ENCODE data around the gene C8B. TPM values are rescaled to one million over a fixed set of nuclear protein-coding genes. Genes with fewer than 3 reads are reported as not detected.

The C8B gene
- total and polyA plus RNA-seq, 2 of the 13 experiments (the other 11 are each of a cell fraction or from before 2014, with no cell fraction given): 8.4 to 11.3 TPM

DNA sequence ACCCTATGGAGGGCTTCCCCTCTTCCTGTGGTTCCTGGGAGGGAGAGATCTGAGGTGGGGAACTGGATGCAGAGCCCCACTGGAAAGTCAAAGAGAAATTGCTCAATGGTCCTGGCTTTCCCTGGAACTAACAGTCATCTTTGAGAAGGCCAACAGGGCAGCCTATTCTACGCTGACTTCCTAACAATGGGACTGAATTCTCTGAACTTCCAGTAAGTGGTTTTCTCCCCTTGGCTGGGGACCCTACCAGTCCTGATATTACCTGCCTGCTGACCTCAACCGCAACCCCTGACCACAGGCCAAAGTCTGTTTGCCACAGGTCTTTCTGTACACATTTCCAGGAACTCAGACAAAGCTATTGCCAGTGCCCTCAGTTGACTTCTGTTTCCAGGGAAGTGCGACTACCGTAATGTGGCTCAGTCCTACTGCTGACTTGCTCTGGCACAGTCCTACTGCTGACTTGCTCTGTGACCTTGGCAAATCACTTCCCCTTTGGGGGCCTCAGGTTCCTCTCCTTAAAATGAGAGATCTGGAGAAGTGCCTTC lies 55.3 kb downstream of the C8B start (continued):
- no peak; the same call in 1 of the 2 replicates for TF ChIP-seq ZSCAN29 (CRISPR knock-in tag; conservative IDR thresholded peaks at IDR 0.05)
- TF ChIP-seq, protein P1, sequence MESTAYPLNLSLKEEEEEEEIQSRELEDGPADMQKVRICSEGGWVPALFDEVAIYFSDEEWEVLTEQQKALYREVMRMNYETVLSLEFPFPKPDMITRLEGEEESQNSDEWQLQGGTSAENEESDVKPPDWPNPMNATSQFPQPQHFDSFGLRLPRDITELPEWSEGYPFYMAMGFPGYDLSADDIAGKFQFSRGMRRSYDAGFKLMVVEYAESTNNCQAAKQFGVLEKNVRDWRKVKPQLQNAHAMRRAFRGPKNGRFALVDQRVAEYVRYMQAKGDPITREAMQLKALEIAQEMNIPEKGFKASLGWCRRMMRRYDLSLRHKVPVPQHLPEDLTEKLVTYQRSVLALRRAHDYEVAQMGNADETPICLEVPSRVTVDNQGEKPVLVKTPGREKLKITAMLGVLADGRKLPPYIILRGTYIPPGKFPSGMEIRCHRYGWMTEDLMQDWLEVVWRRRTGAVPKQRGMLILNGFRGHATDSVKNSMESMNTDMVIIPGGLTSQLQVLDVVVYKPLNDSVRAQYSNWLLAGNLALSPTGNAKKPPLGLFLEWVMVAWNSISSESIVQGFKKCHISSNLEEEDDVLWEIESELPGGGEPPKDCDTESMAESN (CRISPR knock-in tag; conservative IDR thresholded peaks at IDR 0.05): peak; percentile 88
- TF ChIP-seq YEATS4 (CRISPR knock-in tag; IDR thresholded peaks at IDR 0.05; ENCODE audit: borderline replicate concordance): peak; percentile 57; the same call in 1 of the 2 replicates
- peak; percentile 97 for TF ChIP-seq HMG20A (CRISPR knock-in tag; IDR thresholded peaks at IDR 0.05; ENCODE audit: borderline replicate concordance)
- no peak for TF ChIP-seq SMYD3 (CRISPR knock-in tag; IDR thresholded peaks at IDR 0.05)
- TF ChIP-seq ZNF577 (CRISPR knock-in tag; IDR thresholded peaks at IDR 0.05; ENCODE audit: borderline replicate concordance, low read depth): no peak
- TF ChIP-seq, protein P2, sequence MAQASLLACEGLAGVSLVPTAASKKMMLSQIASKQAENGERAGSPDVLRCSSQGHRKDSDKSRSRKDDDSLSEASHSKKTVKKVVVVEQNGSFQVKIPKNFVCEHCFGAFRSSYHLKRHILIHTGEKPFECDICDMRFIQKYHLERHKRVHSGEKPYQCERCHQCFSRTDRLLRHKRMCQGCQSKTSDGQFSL (CRISPR knock-in tag; IDR thresholded peaks at IDR 0.05): no peak
- peak; percentile 74; the same call in 1 of the 2 replicates for TF ChIP-seq ZSCAN20 (CRISPR knock-in tag; IDR thresholded peaks at IDR 0.05; ENCODE audit: borderline replicate concordance)
- no peak for TF ChIP-seq ZNF468 (CRISPR knock-in tag; IDR thresholded peaks at IDR 0.05)
- peak in 1 of 2 experiments; percentile 91; a peak in 2 of 4 replicates for TF ChIP-seq KLF16 (CRISPR knock-in tag; IDR thresholded peaks at IDR 0.05)
- peak; percentile 62; the same call in 1 of the 2 replicates for TF ChIP-seq KDM2A (CRISPR knock-in tag; IDR thresholded peaks at IDR 0.05; ENCODE audit: borderline replicate concordance, low read depth)
- TF ChIP-seq, protein P3, sequence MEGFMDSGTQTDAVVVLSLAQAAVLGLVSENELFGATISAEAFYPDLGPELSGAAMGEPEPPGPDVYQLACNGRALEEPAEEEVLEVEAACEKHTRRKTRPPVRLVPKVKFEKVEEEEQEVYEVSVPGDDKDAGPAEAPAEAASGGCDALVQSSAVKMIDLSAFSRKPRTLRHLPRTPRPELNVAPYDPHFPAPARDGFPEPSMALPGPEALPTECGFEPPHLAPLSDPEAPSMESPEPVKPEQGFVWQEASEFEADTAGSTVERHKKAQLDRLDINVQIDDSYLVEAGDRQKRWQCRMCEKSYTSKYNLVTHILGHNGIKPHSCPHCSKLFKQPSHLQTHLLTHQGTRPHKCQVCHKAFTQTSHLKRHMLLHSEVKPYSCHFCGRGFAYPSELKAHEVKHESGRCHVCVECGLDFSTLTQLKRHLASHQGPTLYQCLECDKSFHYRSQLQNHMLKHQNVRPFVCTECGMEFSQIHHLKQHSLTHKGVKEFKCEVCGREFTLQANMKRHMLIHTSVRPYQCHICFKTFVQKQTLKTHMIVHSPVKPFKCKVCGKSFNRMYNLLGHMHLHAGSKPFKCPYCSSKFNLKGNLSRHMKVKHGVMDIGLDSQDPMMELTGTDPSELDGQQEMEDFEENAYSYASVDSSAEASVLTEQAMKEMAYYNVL (CRISPR knock-in tag; IDR thresholded peaks at IDR 0.05; ENCODE audit: borderline replicate concordance): peak; percentile 94
- TF ChIP-seq FOXP1 (IDR thresholded peaks at IDR 0.05): no peak
- peak; percentile 89 for TF ChIP-seq FOXP1 (CRISPR knock-in tag; IDR thresholded peaks at IDR 0.05)
- peak; percentile 82; the same call in 1 of the 2 replicates for TF ChIP-seq ZNF644 (CRISPR knock-in tag; IDR thresholded peaks at IDR 0.05; ENCODE audit: low read depth)
- no peak for TF ChIP-seq NFE2 (CRISPR knock-in tag; IDR thresholded peaks at IDR 0.05)
- TF ChIP-seq, protein P4, sequence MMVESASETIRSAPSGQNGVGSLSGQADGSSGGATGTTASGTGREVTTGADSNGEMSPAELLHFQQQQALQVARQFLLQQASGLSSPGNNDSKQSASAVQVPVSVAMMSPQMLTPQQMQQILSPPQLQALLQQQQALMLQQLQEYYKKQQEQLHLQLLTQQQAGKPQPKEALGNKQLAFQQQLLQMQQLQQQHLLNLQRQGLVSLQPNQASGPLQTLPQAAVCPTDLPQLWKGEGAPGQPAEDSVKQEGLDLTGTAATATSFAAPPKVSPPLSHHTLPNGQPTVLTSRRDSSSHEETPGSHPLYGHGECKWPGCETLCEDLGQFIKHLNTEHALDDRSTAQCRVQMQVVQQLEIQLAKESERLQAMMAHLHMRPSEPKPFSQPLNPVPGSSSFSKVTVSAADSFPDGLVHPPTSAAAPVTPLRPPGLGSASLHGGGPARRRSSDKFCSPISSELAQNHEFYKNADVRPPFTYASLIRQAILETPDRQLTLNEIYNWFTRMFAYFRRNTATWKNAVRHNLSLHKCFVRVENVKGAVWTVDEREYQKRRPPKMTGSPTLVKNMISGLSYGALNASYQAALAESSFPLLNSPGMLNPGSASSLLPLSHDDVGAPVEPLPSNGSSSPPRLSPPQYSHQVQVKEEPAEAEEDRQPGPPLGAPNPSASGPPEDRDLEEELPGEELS (CRISPR knock-in tag; IDR thresholded peaks at IDR 0.05): peak; percentile 94
- TF ChIP-seq POLR2G (IDR thresholded peaks at IDR 0.05; ENCODE audit: low read depth, low read length): peak; percentile 73
- TF ChIP-seq ZNF878 (CRISPR knock-in tag; IDR thresholded peaks at IDR 0.05): peak; percentile 88
- TF ChIP-seq, protein P5, sequence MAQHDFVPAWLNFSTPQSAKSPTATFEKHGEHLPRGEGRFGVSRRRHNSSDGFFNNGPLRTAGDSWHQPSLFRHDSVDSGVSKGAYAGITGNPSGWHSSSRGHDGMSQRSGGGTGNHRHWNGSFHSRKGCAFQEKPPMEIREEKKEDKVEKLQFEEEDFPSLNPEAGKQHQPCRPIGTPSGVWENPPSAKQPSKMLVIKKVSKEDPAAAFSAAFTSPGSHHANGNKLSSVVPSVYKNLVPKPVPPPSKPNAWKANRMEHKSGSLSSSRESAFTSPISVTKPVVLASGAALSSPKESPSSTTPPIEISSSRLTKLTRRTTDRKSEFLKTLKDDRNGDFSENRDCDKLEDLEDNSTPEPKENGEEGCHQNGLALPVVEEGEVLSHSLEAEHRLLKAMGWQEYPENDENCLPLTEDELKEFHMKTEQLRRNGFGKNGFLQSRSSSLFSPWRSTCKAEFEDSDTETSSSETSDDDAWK (CRISPR knock-in tag; IDR thresholded peaks at IDR 0.05): no peak
- TF ChIP-seq JUNB (CRISPR knock-in tag; IDR thresholded peaks at IDR 0.05; ENCODE audit: borderline replicate concordance): peak; percentile 37; the same call in 1 of the 2 replicates
- TF ChIP-seq, protein P6, sequence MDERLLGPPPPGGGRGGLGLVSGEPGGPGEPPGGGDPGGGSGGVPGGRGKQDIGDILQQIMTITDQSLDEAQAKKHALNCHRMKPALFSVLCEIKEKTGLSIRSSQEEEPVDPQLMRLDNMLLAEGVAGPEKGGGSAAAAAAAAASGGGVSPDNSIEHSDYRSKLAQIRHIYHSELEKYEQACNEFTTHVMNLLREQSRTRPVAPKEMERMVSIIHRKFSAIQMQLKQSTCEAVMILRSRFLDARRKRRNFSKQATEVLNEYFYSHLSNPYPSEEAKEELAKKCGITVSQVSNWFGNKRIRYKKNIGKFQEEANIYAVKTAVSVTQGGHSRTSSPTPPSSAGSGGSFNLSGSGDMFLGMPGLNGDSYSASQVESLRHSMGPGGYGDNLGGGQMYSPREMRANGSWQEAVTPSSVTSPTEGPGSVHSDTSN (CRISPR knock-in tag; IDR thresholded peaks at IDR 0.05): no peak

All from HepG2 (cell line).